H1 (cell line): ENCODE measurements around the gene SHISA7. TPM values are rescaled to one million over a fixed set of nuclear protein-coding genes. Genes with fewer than 3 reads are reported as not detected.

Experiments used
- TEAD4 ChIP-seq: IDR thresholded peaks from 2 replicates; pipeline ENCODE4 v1.6.1; 2012; ENCODE audit warnings: low read depth, low read length, inconsistent platforms, mixed read lengths
- polyA plus RNA-seq, 7 experiments: library from polyadenylated mRNA; depleted of rRNA in 3 of 7; stranded (reverse) in 5 of 7; unstranded in 2 of 7; fragments of >200 nt in 5 of 7; fragments of 200-250 nt in 2 of 7; gene quantifications; 1 replicate in 5 of 7; 2 replicates in 1 of 7; 4 replicates in 1 of 7; pipeline versions ENCODE4 v1.2.1 to v1.2.3, GENCODE V29; 2011 to 2013; ENCODE audit warnings: missing spikeins in 2 of 7, mixed read lengths in 2 of 7
- total RNA-seq: library from RNA; stranded (reverse); fragmentation: NEBNext Ultra II Directional; extraction: Animal tissue kit (Norgen Biotek cat#: 25700); gene quantifications from 2 replicates; pipeline ENCODE4 v1.2.1, GENCODE V29; 2021

Gene SHISA7
- total and polyA plus RNA-seq, 2 of the 8 experiments (the other 6 are each of a cell fraction or from before 2014, with no cell fraction given): 0.76 to 1.0 TPM

GRCh38 chr19:55481148-55481793 is 38.2 kb upstream of the SHISA7 start (continued):
- TF ChIP-seq TEAD4: no peak
